ENCODE data around the gene KCTD19.

- TF ChIP-seq SIN3A (IDR thresholded peaks at IDR 0.05; ENCODE audit: borderline replicate concordance, insufficient read depth, low read length) (no peak), POLR2AphosphoS5 (IDR thresholded peaks at IDR 0.05; ENCODE audit: low read depth, low read length) (no peak)
Measured at GRCh38 chr16:67271446-67271845, 55.1 kb downstream of the KCTD19 start.
